IMR-90 (cell line): Measurements from ENCODE around the gene RAPSN. TPM values are rescaled to one million over a fixed set of nuclear protein-coding genes. Genes with fewer than 3 reads are reported as not detected.

Experiments used
- ATAC-seq: fragments of 200-7000 bp; cut with Tn5 transposase; 2 replicates; pipeline ENCODE4 v1.9.1; 2020; ENCODE audit warnings: low read depth, mild to moderate bottlenecking, moderate library complexity
- Bru-seq: library from RNA; stranded (reverse); fragments of 400-500 nt; gene quantifications from one replicate; lab custom pipeline; 2021; lab: Mats Ljungman, UMichigan
- BruChase-seq, 2 experiments: library from RNA; stranded (reverse); fragments of 400-500 nt; gene quantifications; one replicate each; lab custom pipeline; 2021; lab: Mats Ljungman, UMichigan
- BruUV-seq: library from RNA; stranded (reverse); fragments of 400-500 nt; replicated peaks from 2 replicates; lab custom pipeline; 2021; lab: Mats Ljungman, UMichigan
- CTCF ChIA-PET: fragments of 300-600 bp; formaldehyde crosslinking; extraction: SDS; loops from one replicate; lab custom pipeline; 2021; ENCODE audit warnings: antibody characterized with exemption; lab: Yijun Ruan, JAX
- POLR2A ChIA-PET: fragments of 300-600 bp; sonication (Branson Sonifier 250); formaldehyde crosslinking; loops from one replicate; lab custom pipeline; 2022; ENCODE audit warnings: antibody characterized with exemption; ENCODE audit not compliant: unreplicated experiment; lab: Charles Lee
- DNase-seq: peaks from one replicate; pipeline ENCODE4 v3.0.0; 2013
- H2AFZ ChIP-seq: replicated peaks from 2 replicates; pipeline ENCODE3; 2013; ENCODE audit warnings: low read length, mild to moderate bottlenecking; ENCODE audit not compliant: poor library complexity
- H2AK5ac ChIP-seq: 2 replicates; pipeline ENCODE4 v1.6.1; 2013; ENCODE audit warnings: low read depth, low read length, inconsistent platforms
- H2AK9ac ChIP-seq: replicated peaks from 2 replicates; pipeline ENCODE3; 2013; ENCODE audit warnings: mild to moderate bottlenecking, low read depth, low read length, moderate library complexity; ENCODE audit not compliant: poor library complexity
- H2BK120ac ChIP-seq: 2 replicates; pipeline ENCODE4 v1.6.1; 2013; ENCODE audit warnings: low read depth, low read length, inconsistent platforms
- H2BK15ac ChIP-seq: 3 replicates; pipeline ENCODE4 v1.6.1; 2013; ENCODE audit warnings: low read depth, low read length, inconsistent platforms
- H2BK20ac ChIP-seq: 2 replicates; pipeline ENCODE4 v1.6.1; 2013; ENCODE audit warnings: low read depth, mild to moderate bottlenecking, inconsistent platforms, low read length, moderate library complexity
- H2BK5ac ChIP-seq: 2 replicates; pipeline ENCODE4 v1.6.1; 2013; ENCODE audit warnings: mild to moderate bottlenecking, low read depth, low read length, inconsistent platforms; ENCODE audit not compliant: poor library complexity, severe bottlenecking
- H3K14ac ChIP-seq: replicated peaks from 2 replicates; pipeline ENCODE4 v1.6.1; 2013; ENCODE audit warnings: low read depth, low read length, inconsistent platforms
- H3K18ac ChIP-seq: 2 replicates; pipeline ENCODE4 v1.6.1; 2013; ENCODE audit warnings: low read depth, low read length, control low read depth
- H3K23ac ChIP-seq: 2 replicates; pipeline ENCODE4 v1.6.1; 2013; ENCODE audit warnings: low read depth, low read length, inconsistent platforms
- H3K27ac ChIP-seq: 2 replicates; pipeline ENCODE4 v1.5.1; 2013; ENCODE audit warnings: mild to moderate bottlenecking, control low read depth, low read length; ENCODE audit not compliant: insufficient read depth
- H3K27me3 ChIP-seq: 2 replicates; pipeline ENCODE4 v1.6.1; 2013; ENCODE audit warnings: low read length; ENCODE audit not compliant: control insufficient read depth, insufficient read depth
- H3K36me3 ChIP-seq: 2 replicates; pipeline ENCODE4 v1.6.1; 2013; ENCODE audit warnings: low read length, mixed read lengths; ENCODE audit not compliant: control insufficient read depth, insufficient read depth
- H3K4ac ChIP-seq: 2 replicates; pipeline ENCODE4 v1.6.1; 2013; ENCODE audit warnings: low read depth, low read length, inconsistent platforms
- H3K4me1 ChIP-seq: 2 replicates; pipeline ENCODE4 v1.6.1; 2013; ENCODE audit warnings: low read length, mixed read lengths; ENCODE audit not compliant: control insufficient read depth, insufficient read depth
- H3K4me2 ChIP-seq: 2 replicates; pipeline ENCODE4 v1.6.1; 2013; ENCODE audit warnings: low read depth, mild to moderate bottlenecking, control low read depth, low read length, moderate library complexity
- H3K4me3 ChIP-seq: 2 replicates; pipeline ENCODE4 v1.5.1; 2013; ENCODE audit warnings: low read depth, mild to moderate bottlenecking, control low read depth, low read length, moderate library complexity; ENCODE audit not compliant: insufficient read depth
- H3K56ac ChIP-seq: 2 replicates; pipeline ENCODE4 v1.6.1; 2013; ENCODE audit warnings: low read length, inconsistent platforms; ENCODE audit not compliant: insufficient read depth; ENCODE audit errors: extremely low read depth
- H3K79me1 ChIP-seq, 2 experiments: 2 replicates each; pipeline ENCODE4 v1.6.1; 2013; ENCODE audit warnings: low read length in 2 of 2, inconsistent platforms in 1 of 2, low read depth in 1 of 2
- H3K9ac ChIP-seq: 2 replicates; pipeline ENCODE4 v1.6.1; 2013; ENCODE audit warnings: low read depth, low read length, control low read depth
- H3K9me1 ChIP-seq: 2 replicates; pipeline ENCODE4 v1.6.1; 2013; ENCODE audit warnings: low read length, inconsistent platforms; ENCODE audit not compliant: insufficient read depth
- H3K9me3 ChIP-seq: 2 replicates; pipeline ENCODE4 v1.6.1; 2013; ENCODE audit warnings: low read length; ENCODE audit not compliant: control insufficient read depth, insufficient read depth
- H4K20me1 ChIP-seq: 2 replicates; pipeline ENCODE4 v1.6.1; 2013; ENCODE audit warnings: low read length, inconsistent platforms; ENCODE audit not compliant: insufficient read depth
- H4K5ac ChIP-seq: 2 replicates; pipeline ENCODE4 v1.6.1; 2013; ENCODE audit warnings: mild to moderate bottlenecking, low read depth, low read length, control low read depth
- H4K8ac ChIP-seq, 2 experiments: 2 replicates each; pipeline ENCODE4 v1.6.1; 2013; ENCODE audit warnings: low read depth in 2 of 2, low read length in 2 of 2, control low read depth in 1 of 2, inconsistent platforms in 1 of 2
- H4K91ac ChIP-seq: 2 replicates; pipeline ENCODE4 v1.6.1; 2013; ENCODE audit warnings: low read depth, low read length, inconsistent platforms; ENCODE audit not compliant: insufficient read depth
- BHLHE40 ChIP-seq: fragments of 150-350 bp; IDR thresholded peaks from 2 replicates; pipeline ENCODE4 v1.6.1; 2016; ENCODE audit warnings: mild to moderate bottlenecking, low read depth, low read length
- CEBPB ChIP-seq: IDR thresholded peaks from 2 replicates; pipeline ENCODE4 v1.6.1; 2012; ENCODE audit warnings: low read depth, low read length, improper control_type of control experiment
- FOS ChIP-seq: fragments of 150-350 bp; IDR thresholded peaks from 2 replicates; pipeline ENCODE4 v1.6.1; 2016; ENCODE audit warnings: low read depth, low read length
- MAFK ChIP-seq: IDR thresholded peaks from 2 replicates; pipeline ENCODE4 v1.6.1; 2012; ENCODE audit warnings: low read depth, low read length, improper control_type of control experiment
- MAZ ChIP-seq: IDR thresholded peaks from 2 replicates; pipeline ENCODE4 v1.6.1; 2012; ENCODE audit warnings: low read depth, mild to moderate bottlenecking, low read length, improper control_type of control experiment, moderate library complexity, borderline replicate concordance
- MXI1 ChIP-seq: IDR thresholded peaks from 2 replicates; pipeline ENCODE4 v1.6.1; 2012; ENCODE audit warnings: low read depth, mild to moderate bottlenecking, low read length, moderate library complexity, borderline replicate concordance
- NFE2L2 ChIP-seq: fragments of 150-350 bp; IDR thresholded peaks from 2 replicates; pipeline ENCODE4 v1.6.1; 2016; ENCODE audit warnings: low read depth, mild to moderate bottlenecking, low read length
- POLR2A ChIP-seq: IDR thresholded peaks from 2 replicates; pipeline ENCODE4 v1.6.1; 2012; ENCODE audit warnings: mild to moderate bottlenecking, low read depth, low read length
- RAD21 ChIP-seq: IDR thresholded peaks from 2 replicates; pipeline ENCODE4 v1.6.1; 2012; ENCODE audit warnings: low read length, improper control_type of control experiment
- RCOR1 ChIP-seq: IDR thresholded peaks from 2 replicates; pipeline ENCODE4 v1.6.1; 2012; ENCODE audit warnings: mild to moderate bottlenecking, low read length, improper control_type of control experiment; ENCODE audit not compliant: insufficient replicate concordance
- RFX5 ChIP-seq: IDR thresholded peaks from 2 replicates; pipeline ENCODE4 v1.8.0; 2012; ENCODE audit warnings: low read depth, mild to moderate bottlenecking, low read length, moderate library complexity
- SMC3 ChIP-seq: fragments of 150-350 bp; IDR thresholded peaks from 2 replicates; pipeline ENCODE4 v1.6.1; 2016; ENCODE audit warnings: low read depth, mild to moderate bottlenecking, antibody characterized with exemption, low read length, moderate library complexity
- USF2 ChIP-seq: fragments of 150-350 bp; IDR thresholded peaks from 2 replicates; pipeline ENCODE4 v1.6.1; 2017; ENCODE audit warnings: mild to moderate bottlenecking, antibody characterized with exemption, low read length, low read depth
- WGBS, 2 experiments: methylation state at CpG; one replicate each; pipeline versions ENCODE4 v1.1.5 to v1.1.7; 2013; ENCODE audit warnings: missing lambda C conversion rate in 2 of 2; ENCODE audit not compliant: insufficient read length in 1 of 2; ENCODE audit errors: extremely low coverage in 2 of 2; 5-methylcytosine and 5-hydroxymethylcytosine counted together
- dilution Hi-C: fragments of 300-500 bp; cut with HindIII; formaldehyde crosslinking; loops from one replicate; pipeline ENCODE4 v1.14.3; 2018; ENCODE audit warnings: low sequenced_read_pairs; ENCODE audit not compliant: unreplicated experiment
- in situ Hi-C: fragments of 300-500 bp; cut with MboI; formaldehyde crosslinking; loops from 3 replicates; pipeline ENCODE4 v1.14.3; 2019; ENCODE audit warnings: low sequenced_read_pairs, inconsistent platforms, mixed read lengths
- intact Hi-C: fragments of 100-400 bp; cut with micrococcal nuclease; formaldehyde crosslinking; loops from 2 replicates; pipeline ENCODE4 v1.10.0; 2022
- long read RNA-seq: library from polyadenylated mRNA; unstranded; transcript quantifications from one replicate; pipeline ENCODE4 v2.0.0, GENCODE V29; 2021; ENCODE audit not compliant: unreplicated experiment
- polyA plus RNA-seq, 3 experiments: library from polyadenylated mRNA; depleted of rRNA; stranded (reverse); fragments of >200 nt; gene quantifications; 2 replicates each; pipeline ENCODE4 v1.2.3, GENCODE V29; 2012; ENCODE audit warnings: low replicate concordance in 1 of 3
- total RNA-seq: library from RNA; depleted of rRNA; stranded (reverse); fragments of >200 nt; gene quantifications from 2 replicates; pipeline ENCODE4 v1.2.3, GENCODE V29; 2012; rRNA removed
- TF ChIP-seq, protein P1 (sequence below): conservative IDR thresholded peaks from 2 replicates; pipeline ENCODE4 v1.5.1; 2012; ENCODE audit warnings: mild to moderate bottlenecking, low read depth, low read length, improper control_type of control experiment

RAPSN gene
- not detected in 2 replicates for total RNA-seq
- 0.03 and 0.09 TPM in 2 replicates for polyA plus RNA-seq (2012; rRNA removed)
- 0.03 and 0.08 TPM in 2 replicates for polyA plus RNA-seq (2012; cell fraction: cytosol; rRNA removed)
- polyA plus RNA-seq (2012; cell fraction: nucleus; rRNA removed; ENCODE audit: low replicate concordance): 0.19 and 0.51 TPM in 2 replicates
- percentile 46 among the genes with signal in this experiment for Bru-seq, nascent RNA
- BruChase-seq, experiment 1, labeled RNA remaining after a 6-hour chase: percentile 70 among the genes with signal in this experiment
- percentile 54 among the genes with signal in this experiment for BruChase-seq, experiment 2, labeled RNA remaining after a 2-hour chase
- long read RNA-seq: 0 reads

DNA sequence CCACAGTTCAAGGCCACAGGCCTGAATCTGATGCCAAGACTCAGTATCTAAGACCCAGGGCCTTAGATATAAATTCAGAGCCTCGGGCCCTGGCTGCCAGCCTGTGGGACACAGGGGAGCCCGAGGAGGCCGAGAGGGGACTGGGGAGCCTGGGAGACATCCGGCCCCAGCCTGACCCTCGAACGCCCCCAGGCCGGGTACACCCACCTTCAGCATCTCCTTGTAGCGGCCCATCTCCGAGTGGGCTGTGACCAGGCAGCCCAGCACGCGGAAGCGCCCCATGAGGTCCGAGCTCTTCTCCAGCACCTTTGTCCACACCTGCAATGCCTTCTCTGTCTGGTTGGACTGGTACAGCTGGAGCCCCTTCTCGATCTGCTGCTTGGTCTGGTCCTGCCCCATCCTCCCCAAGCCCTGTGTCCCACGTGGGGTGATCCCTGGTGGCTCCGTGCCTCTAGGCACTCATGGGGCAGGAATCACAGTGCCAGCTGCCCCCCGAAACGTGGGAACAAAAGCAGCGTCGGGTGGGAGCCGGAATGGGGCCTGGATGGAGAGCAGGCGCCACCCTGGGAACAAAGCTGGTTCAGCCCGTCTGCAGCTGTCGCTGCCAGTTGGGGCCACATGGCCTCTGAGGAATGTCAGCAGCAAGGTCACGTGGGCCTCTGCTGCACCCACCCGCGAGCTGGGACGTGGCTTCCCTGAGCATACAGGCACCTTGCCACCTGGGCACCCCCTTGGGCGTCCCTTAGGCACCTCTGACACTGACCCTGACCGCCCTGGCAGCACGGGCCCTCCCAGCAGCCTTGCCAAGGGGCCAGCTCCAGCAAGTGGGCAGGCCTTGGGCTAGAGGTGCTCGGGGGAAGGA is at the start of gene RAPSN:
Gene RAPSN (minus strand): TSS at position 571 of the 862 bp plus-strand sequence. CDS start 172 bp downstream, at position 399.
- intact Hi-C loops: no loop called here
- Histone ChIP-seq H2AFZ (peak within 1 kb of the TSS; percentile 3), H2BK120ac (no peak within 1 kb of the TSS), H3K9me3 (no peaks in the 10 kb centered on the region), H2BK15ac (no peak within 1 kb of the TSS), H3K9me1 (no peaks in the 10 kb centered on the region), H3K23ac (no peak within 1 kb of the TSS), H4K20me1 (no peaks in the 10 kb centered on the region), H3K27ac (no peak within 1 kb of the TSS), H4K8ac (no peak within 1 kb of the TSS), H3K4me3 (no peak within 1 kb of the TSS), H3K79me1 (no peaks in the 10 kb centered on the region), H3K9ac (no peak within 1 kb of the TSS), H3K18ac (no peak within 1 kb of the TSS), H4K91ac (no peak within 1 kb of the TSS), H3K27me3 (no peaks in the 10 kb centered on the region), H2AK9ac (no peak within 1 kb of the TSS), H3K4ac (no peak within 1 kb of the TSS), H3K14ac (no peak within 1 kb of the TSS), H3K4me2 (no peak within 1 kb of the TSS), H3K56ac (no peak within 1 kb of the TSS), H2AK5ac (no peak within 1 kb of the TSS; the same call in 1 of the 2 replicates), H3K4me1 (no peaks in the 10 kb centered on the region), H4K5ac (no peak within 1 kb of the TSS), H2BK5ac (no peak within 1 kb of the TSS), H3K36me3 (no peaks in the 10 kb centered on the region), H2BK20ac (no peak within 1 kb of the TSS)
- in situ Hi-C loops: no loop called here
- DNase-seq: no peak
- CTCF ChIA-PET: no interaction called here
- dilution Hi-C loops: no loop called here
- POLR2A ChIA-PET: no interaction called here
- no TSS peak for BruUV-seq
- WGBS, 2 experiments: 77% methylated on average over 14 of the region's 32 CpGs; no CpG with 5 or more reads in 1 of the 2 experiments
- ATAC-seq: no peak
- TF ChIP-seq FOS (no peak), RCOR1 (no peak), USF2 (no peak), MAFK (no peak), NFE2L2 (no peak), CEBPB (no peak), RFX5 (no peak), RAD21 (no peak), BHLHE40 (no peak), SMC3 (no peak), MAZ (no peak), POLR2A (no peak), MXI1 (no peak)
- TF ChIP-seq, protein P1, sequence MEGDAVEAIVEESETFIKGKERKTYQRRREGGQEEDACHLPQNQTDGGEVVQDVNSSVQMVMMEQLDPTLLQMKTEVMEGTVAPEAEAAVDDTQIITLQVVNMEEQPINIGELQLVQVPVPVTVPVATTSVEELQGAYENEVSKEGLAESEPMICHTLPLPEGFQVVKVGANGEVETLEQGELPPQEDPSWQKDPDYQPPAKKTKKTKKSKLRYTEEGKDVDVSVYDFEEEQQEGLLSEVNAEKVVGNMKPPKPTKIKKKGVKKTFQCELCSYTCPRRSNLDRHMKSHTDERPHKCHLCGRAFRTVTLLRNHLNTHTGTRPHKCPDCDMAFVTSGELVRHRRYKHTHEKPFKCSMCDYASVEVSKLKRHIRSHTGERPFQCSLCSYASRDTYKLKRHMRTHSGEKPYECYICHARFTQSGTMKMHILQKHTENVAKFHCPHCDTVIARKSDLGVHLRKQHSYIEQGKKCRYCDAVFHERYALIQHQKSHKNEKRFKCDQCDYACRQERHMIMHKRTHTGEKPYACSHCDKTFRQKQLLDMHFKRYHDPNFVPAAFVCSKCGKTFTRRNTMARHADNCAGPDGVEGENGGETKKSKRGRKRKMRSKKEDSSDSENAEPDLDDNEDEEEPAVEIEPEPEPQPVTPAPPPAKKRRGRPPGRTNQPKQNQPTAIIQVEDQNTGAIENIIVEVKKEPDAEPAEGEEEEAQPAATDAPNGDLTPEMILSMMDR: no peak
